ENCODE data around the gene SGK1. TPM values are rescaled to one million over a fixed set of nuclear protein-coding genes. Genes with fewer than 3 reads are reported as not detected.

SGK1 gene
- total RNA-seq, 1 experiment from 2014 or later, result 95.2 TPM

GRCh38 chr6:134165561-134166201 lies 152.2 kb downstream of the SGK1 start:
- TF ChIP-seq EZH2phosphoT487 (IDR thresholded peaks at IDR 0.05; ENCODE audit: borderline replicate concordance, low read length) (no peak), CTCF (conservative IDR thresholded peaks at IDR 0.05; ENCODE audit: low read depth, low read length) (no peak), EZH2 (IDR thresholded peaks at IDR 0.05; ENCODE audit: low read length, unreplicated experiment) (no peak)
- Histone ChIP-seq H3K9me3 (ENCODE audit: low read length) (no peaks in the 10 kb centered on the region), H3K9me2 (replicated peaks; ENCODE audit: low read length) (no peaks in the 10 kb centered on the region), H3K4me1 (ENCODE audit: insufficient read depth, low read length) (peaks cover 21% of the 10 kb centered on the region), H3K9ac (ENCODE audit: low read length) (no peak overlapping the region), H3K27me3 (ENCODE audit: low read length) (no peaks in the 10 kb centered on the region), H4K20me1 (ENCODE audit: low read length) (no peaks in the 10 kb centered on the region), H3K79me2 (ENCODE audit: low read length) (no peaks in the 10 kb centered on the region), H3F3A (ENCODE audit: low read length, unreplicated experiment) (no peaks in the 10 kb centered on the region), H3K36me3 (ENCODE audit: low read depth, low read length) (peaks cover 17% of the 10 kb centered on the region), H3K4me3 (ENCODE audit: low read length) (no peak overlapping the region), H3K27ac (ENCODE audit: low read length) (no peak overlapping the region), H2AFZ (ENCODE audit: low read length) (no peak overlapping the region), H3K4me2 (ENCODE audit: low read length) (no peak overlapping the region)
- ChIA-PET POLR2A (ENCODE audit: unreplicated experiment) (interaction anchor here (0.6 to 0.8 kb wide), 2 partner anchors 270 to 599 kb away, joined by 3 to 4 read pairs; no protein-coding TSS in a partner anchor), CTCF (no interaction called here)
- DNase-seq (no peak), ATAC-seq (no peak)
- BruUV-seq (replicated peaks), result no TSS peak
- intact Hi-C loops (cut with micrococcal nuclease), result no loop called here

- ChIA-PET CTCF (no interaction called here), POLR2A (ENCODE audit: unreplicated experiment) (no interaction called here)
- Histone ChIP-seq H3K9me2 (replicated peaks; ENCODE audit: low read length) (no peaks in the 10 kb centered on the region), H3F3A (ENCODE audit: low read length, unreplicated experiment) (no peaks in the 10 kb centered on the region), H3K36me3 (ENCODE audit: low read depth, low read length) (0 out of 2 replicates have a peak, but pooled peaks cover 4% of the 10 kb centered on the region), H4K20me1 (ENCODE audit: low read length) (no peaks in the 10 kb centered on the region), H3K4me1 (ENCODE audit: insufficient read depth, low read length) (peaks cover 22% of the 10 kb centered on the region), H3K4me2 (ENCODE audit: low read length) (no peak overlapping the region), H3K79me2 (ENCODE audit: low read length) (no peaks in the 10 kb centered on the region), H3K27ac (ENCODE audit: low read length) (no peak overlapping the region), H2AFZ (ENCODE audit: low read length) (no peak overlapping the region), H3K4me3 (ENCODE audit: low read length) (no peak overlapping the region), H3K9ac (ENCODE audit: low read length) (no peak overlapping the region), H3K9me3 (ENCODE audit: low read length) (no peaks in the 10 kb centered on the region), H3K27me3 (ENCODE audit: low read length) (no peaks in the 10 kb centered on the region)
- intact Hi-C loops (cut with micrococcal nuclease), result no loop called here
- no peak for ATAC-seq
- no peak for TF ChIP-seq EZH2 (IDR thresholded peaks at IDR 0.05; ENCODE audit: low read length, unreplicated experiment)
- DNase-seq, result no peak
- BruUV-seq (replicated peaks), result no TSS peak
These were observed 153.6 kb downstream of the SGK1 start for GRCh38 chr6:134164300-134164699.

DNA sequence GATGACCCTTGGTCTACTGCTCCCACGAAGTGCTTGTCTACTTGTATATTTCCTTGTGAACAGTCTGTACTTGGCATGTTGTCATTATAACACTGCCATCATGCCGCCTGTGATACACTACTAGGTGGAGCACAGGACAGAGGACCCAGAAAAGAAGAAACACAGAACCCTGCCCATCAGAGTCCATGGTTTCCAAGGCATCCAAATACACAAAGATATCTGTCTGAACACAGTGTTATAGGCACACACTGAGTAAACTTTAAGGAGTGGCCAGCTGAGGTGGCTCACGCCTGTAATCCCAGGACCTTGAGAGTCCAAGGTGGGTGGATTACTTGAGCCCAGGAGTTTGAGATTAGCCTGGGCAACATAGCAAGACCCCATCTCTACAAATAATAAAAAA lies 155.0 kb downstream of the SGK1 start:
- intact Hi-C loops (cut with micrococcal nuclease), result no loop called here
- Histone ChIP-seq H4K20me1 (ENCODE audit: low read length) (no peaks in the 10 kb centered on the region), H3K9me2 (replicated peaks; ENCODE audit: low read length) (no peaks in the 10 kb centered on the region), H3K9me3 (ENCODE audit: low read length) (no peaks in the 10 kb centered on the region), H3F3A (ENCODE audit: low read length, unreplicated experiment) (no peaks in the 10 kb centered on the region), H3K79me2 (ENCODE audit: low read length) (no peaks in the 10 kb centered on the region), H3K4me2 (ENCODE audit: low read length) (no peak overlapping the region), H3K36me3 (ENCODE audit: low read depth, low read length) (no peaks in the 10 kb centered on the region), H3K4me3 (ENCODE audit: low read length) (no peak overlapping the region), H3K27ac (ENCODE audit: low read length) (no peak overlapping the region), H3K27me3 (ENCODE audit: low read length) (no peaks in the 10 kb centered on the region), H3K4me1 (ENCODE audit: insufficient read depth, low read length) (peaks cover 22% of the 10 kb centered on the region), H2AFZ (ENCODE audit: low read length) (no peak overlapping the region), H3K9ac (ENCODE audit: low read length) (no peak overlapping the region)
- CTCF ChIA-PET, result interaction anchor here (0.7 kb wide), 1 partner anchor 267 kb away, joined by 9 read pairs; no protein-coding TSS in a partner anchor
- no TSS peak for BruUV-seq (replicated peaks)
- POLR2A ChIA-PET (ENCODE audit: unreplicated experiment), result no interaction called here
- ATAC-seq (no peak), DNase-seq (no peak)
- TF ChIP-seq EZH2 (IDR thresholded peaks at IDR 0.05; ENCODE audit: low read length, unreplicated experiment), result no peak
- TF ChIP-seq EZH2phosphoT487 (IDR thresholded peaks at IDR 0.05; ENCODE audit: borderline replicate concordance, low read length), result no peak
- no peak for TF ChIP-seq CTCF (conservative IDR thresholded peaks at IDR 0.05; ENCODE audit: low read depth, low read length)
